H9 (cell line): Measurements from ENCODE around the gene PLA2G10. TPM values are rescaled to one million over a fixed set of nuclear protein-coding genes. Genes with fewer than 3 reads are reported as not detected.

Experiments
- DNase-seq: peaks from one replicate; pipeline ENCODE4 v3.0.0-alpha.2; 2017
- H2AFZ ChIP-seq: one replicate; pipeline ENCODE4 v1.6.1; 2013; ENCODE audit warnings: mild to moderate bottlenecking, low read length, control low read depth, moderate library complexity
- H2AK5ac ChIP-seq: 2 replicates; pipeline ENCODE4 v1.6.1; 2013; ENCODE audit warnings: low read length, control low read depth, mixed read lengths; ENCODE audit not compliant: insufficient read length
- H2BK120ac ChIP-seq: one replicate; pipeline ENCODE4 v1.6.1; 2013; ENCODE audit warnings: low read depth, mild to moderate bottlenecking, low read length, control low read depth, inconsistent platforms; ENCODE audit not compliant: poor library complexity, severe bottlenecking
- H2BK12ac ChIP-seq: 2 replicates; pipeline ENCODE4 v1.6.1; 2013; ENCODE audit warnings: low read length, control low read depth, mixed read lengths, low read depth; ENCODE audit not compliant: insufficient read length
- H2BK15ac ChIP-seq: 2 replicates; pipeline ENCODE4 v1.6.1; 2013; ENCODE audit warnings: low read depth, low read length, control low read depth
- H2BK20ac ChIP-seq: one replicate; pipeline ENCODE4 v1.6.1; 2013; ENCODE audit warnings: low read depth, mild to moderate bottlenecking, low read length, control low read depth, inconsistent platforms; ENCODE audit not compliant: poor library complexity, severe bottlenecking
- H2BK5ac ChIP-seq: 2 replicates; pipeline ENCODE4 v1.6.1; 2013; ENCODE audit warnings: low read length, control low read depth, mixed read lengths; ENCODE audit not compliant: insufficient read length
- H3K14ac ChIP-seq: 2 replicates; pipeline ENCODE4 v1.6.1; 2013; ENCODE audit warnings: low read length, control low read depth; ENCODE audit not compliant: insufficient read depth
- H3K18ac ChIP-seq: 2 replicates; pipeline ENCODE4 v1.6.1; 2013; ENCODE audit warnings: low read depth, mild to moderate bottlenecking, mixed read lengths, low read length, control low read depth; ENCODE audit not compliant: insufficient read length
- H3K23ac ChIP-seq: 2 replicates; pipeline ENCODE4 v1.6.1; 2013; ENCODE audit warnings: low read length, control low read depth, mixed read lengths, low read depth; ENCODE audit not compliant: insufficient read length
- H3K23me2 ChIP-seq: 2 replicates; pipeline ENCODE4 v1.6.1; 2013; ENCODE audit warnings: low read depth, mild to moderate bottlenecking, mixed read lengths, low read length, control low read depth; ENCODE audit not compliant: insufficient read length, poor library complexity, severe bottlenecking
- H3K27ac ChIP-seq: 2 replicates; pipeline ENCODE4 v1.5.1; 2013; ENCODE audit warnings: low read length, control low read depth, mixed read lengths, low read depth; ENCODE audit not compliant: insufficient read length
- H3K27me3 ChIP-seq: 2 replicates; pipeline ENCODE4 v1.6.1; 2013; ENCODE audit warnings: low read length, control low read depth, inconsistent platforms; ENCODE audit not compliant: insufficient read depth
- H3K4ac ChIP-seq: 2 replicates; pipeline ENCODE4 v1.6.1; 2013; ENCODE audit warnings: low read depth, mild to moderate bottlenecking, control low read depth, inconsistent platforms, low read length, moderate library complexity
- H3K4me1 ChIP-seq: 2 replicates; pipeline ENCODE4 v1.6.1; 2013; ENCODE audit warnings: low read length, control low read depth, inconsistent platforms; ENCODE audit not compliant: insufficient read depth
- H3K4me2 ChIP-seq: 2 replicates; pipeline ENCODE4 v1.6.1; 2013; ENCODE audit warnings: low read length, control low read depth, mixed read lengths; ENCODE audit not compliant: insufficient read length, insufficient read depth
- H3K56ac ChIP-seq: 2 replicates; pipeline ENCODE4 v1.6.1; 2013; ENCODE audit warnings: low read depth, mild to moderate bottlenecking, mixed read lengths, low read length, control low read depth; ENCODE audit not compliant: insufficient read length
- H3K79me1 ChIP-seq: 2 replicates; pipeline ENCODE4 v1.6.1; 2013; ENCODE audit warnings: low read depth, mild to moderate bottlenecking, moderate library complexity, low read length, control low read depth, inconsistent platforms; ENCODE audit not compliant: insufficient read depth, poor library complexity, severe bottlenecking
- H3K79me2 ChIP-seq: 2 replicates; pipeline ENCODE4 v1.6.1; 2013; ENCODE audit warnings: low read length, control low read depth, inconsistent platforms; ENCODE audit not compliant: insufficient read depth
- H3K9ac ChIP-seq: 2 replicates; pipeline ENCODE4 v1.6.1; 2013; ENCODE audit warnings: low read length, control low read depth, mixed read lengths; ENCODE audit not compliant: insufficient read length; ENCODE audit errors: extremely low read depth
- H3K9me3 ChIP-seq: one replicate; pipeline ENCODE4 v1.6.1; 2013; ENCODE audit warnings: low read depth, low read length, inconsistent platforms; ENCODE audit not compliant: control insufficient read depth
- H3T11ph ChIP-seq: one replicate; pipeline ENCODE4 v1.6.1; 2013; ENCODE audit warnings: mild to moderate bottlenecking, low read length, control low read depth, inconsistent platforms
- H4K20me1 ChIP-seq: one replicate; pipeline ENCODE4 v1.6.1; 2013; ENCODE audit not compliant: control insufficient read depth, insufficient read length, insufficient read depth
- H4K5ac ChIP-seq: 2 replicates; pipeline ENCODE4 v1.6.1; 2013; ENCODE audit warnings: low read depth, mild to moderate bottlenecking, mixed read lengths, low read length, control low read depth; ENCODE audit not compliant: insufficient read length
- H4K8ac ChIP-seq: replicated peaks from 2 replicates; pipeline ENCODE4 v1.6.1; 2013; ENCODE audit warnings: low read length, control low read depth, mixed read lengths, low read depth; ENCODE audit not compliant: insufficient read length
- H4K91ac ChIP-seq: 2 replicates; pipeline ENCODE4 v1.6.1; 2013; ENCODE audit warnings: low read depth, mild to moderate bottlenecking, moderate library complexity, mixed read lengths, low read length, control low read depth; ENCODE audit not compliant: insufficient read length
- H3K27ac Mint-ChIP-seq, 3 experiments: 2 replicates in 2 of 3; 3 replicates in 1 of 3; pipeline ENCODE4 v1.8.0; 2020 to 2021; ENCODE audit warnings: mixed read lengths in 3 of 3, mild to moderate bottlenecking in 1 of 3, moderate library complexity in 1 of 3
- H3K27me3 Mint-ChIP-seq: 2 replicates; pipeline ENCODE4 v1.8.0; 2021; ENCODE audit warnings: low read depth, mild to moderate bottlenecking, moderate library complexity, mixed read lengths
- H3K36me3 Mint-ChIP-seq, 3 experiments: 2 replicates in 2 of 3; 3 replicates in 1 of 3; pipeline ENCODE4 v1.8.0; 2020 to 2021; ENCODE audit warnings: low read depth in 3 of 3, mixed read lengths in 3 of 3; ENCODE audit not compliant: insufficient read depth in 1 of 3
- H3K4me1 Mint-ChIP-seq, 2 experiments: 2 replicates each; pipeline ENCODE4 v1.8.0; 2020; ENCODE audit warnings: mixed read lengths in 2 of 2
- H3K4me3 Mint-ChIP-seq, 2 experiments: 2 replicates in 1 of 2; 3 replicates in 1 of 2; pipeline ENCODE4 v1.8.0; 2020 to 2021; ENCODE audit warnings: mild to moderate bottlenecking in 2 of 2, mixed read lengths in 2 of 2, moderate library complexity in 1 of 2
- H3K9me3 Mint-ChIP-seq, 2 experiments: 2 replicates in 1 of 2; 3 replicates in 1 of 2; pipeline ENCODE4 v1.8.0; 2020; ENCODE audit warnings: mild to moderate bottlenecking in 2 of 2, mixed read lengths in 2 of 2, moderate library complexity in 1 of 2
- CTCF ChIP-seq: fragments of 200-600 bp; sonication (generic); conservative IDR thresholded peaks from 3 replicates; pipeline ENCODE4 v1.8.0; 2021; ENCODE audit warnings: antibody characterized with exemption, mild to moderate bottlenecking
- WGBS: extraction: QIAGEN DNeasy Blood & Tissue Kit; methylation state at CpG from one replicate; pipeline ENCODE4 v1.1.7; 2013; ENCODE audit warnings: missing lambda C conversion rate, low lambda C conversion rate, mixed read lengths; ENCODE audit not compliant: insufficient read length; ENCODE audit errors: extremely low coverage; 5-methylcytosine and 5-hydroxymethylcytosine counted together
- total RNA-seq: library from RNA; stranded (reverse); gene quantifications from 2 replicates; pipeline ENCODE4 v1.2.1, GENCODE V29; 2021

The PLA2G10 gene
- total RNA-seq, 1 experiment from 2014 or later = 2.2 TPM

- Histone ChIP-seq H2BK120ac (no peak overlapping the region), H4K8ac (no peak overlapping the region), H3K27me3 (no peaks in the 10 kb centered on the region), H4K5ac (no peak overlapping the region), H3K4me2 (no peak overlapping the region), H3K23me2 (no peaks in the 10 kb centered on the region), H4K91ac (no peak overlapping the region), H2BK15ac (no peak overlapping the region), H2AFZ (no peak overlapping the region), H3K14ac (no peak overlapping the region), H3K9ac (no peak overlapping the region), H2BK5ac (no peak overlapping the region), H2AK5ac (no peak overlapping the region), H2BK20ac (no peak overlapping the region), H3K4ac (no peak overlapping the region), H3K18ac (no peak overlapping the region), H2BK12ac (no peak overlapping the region), H3K23ac (no peak overlapping the region), H3K56ac (no peak overlapping the region), H4K20me1 (peaks cover 3% of the 10 kb centered on the region), H3T11ph (no peak overlapping the region), H3K9me3 (no peaks in the 10 kb centered on the region), H3K27ac (no peak overlapping the region), H3K79me2 (no peaks in the 10 kb centered on the region), H3K79me1 (no peaks in the 10 kb centered on the region), H3K4me1 (no peaks in the 10 kb centered on the region)
- Mint-ChIP-seq H3K36me3 (peaks cover 29 to 65% (median 59%) of the 10 kb centered on the region in 3 experiments; a peak in 6 of 7 replicates), H3K4me1 (no peaks in the 10 kb centered on the region), H3K27me3 (no peaks in the 10 kb centered on the region), H3K27ac (peak overlapping the region in 2 of 3 experiments; percentile 44 to 66; a peak in 3 of 7 replicates), H3K9me3 (no peaks in the 10 kb centered on the region), H3K4me3 (no peak overlapping the region; a peak in 1 of 5 replicates)
- TF ChIP-seq CTCF = no peak
- DNase-seq = no peak
- WGBS = no CpG with 5 or more reads among the region's 16 CpGs
Observed at GRCh38 chr16:14667347-14668266, 26.5 kb downstream of the PLA2G10 start.
